NCI-H1694 treated with DMSO at 0.1 percent for 48 hours (cell line): Measurements from ENCODE around the gene ING5.
"Not testable (repeated sequence)": the region's sequence is repeated elsewhere in the genome, so short reads cannot be mapped to it uniquely, and the experiment has no call there.

Experiments
- DNase-seq: peaks from one replicate; lab custom pipeline; 2025; lab: John Stamatoyannopoulos, UW

Gene ING5

GRCh38 chr2:241706537-241706936 is 4.7 kb downstream of the ING5 start:
- DNase-seq, result no peak

DNA sequence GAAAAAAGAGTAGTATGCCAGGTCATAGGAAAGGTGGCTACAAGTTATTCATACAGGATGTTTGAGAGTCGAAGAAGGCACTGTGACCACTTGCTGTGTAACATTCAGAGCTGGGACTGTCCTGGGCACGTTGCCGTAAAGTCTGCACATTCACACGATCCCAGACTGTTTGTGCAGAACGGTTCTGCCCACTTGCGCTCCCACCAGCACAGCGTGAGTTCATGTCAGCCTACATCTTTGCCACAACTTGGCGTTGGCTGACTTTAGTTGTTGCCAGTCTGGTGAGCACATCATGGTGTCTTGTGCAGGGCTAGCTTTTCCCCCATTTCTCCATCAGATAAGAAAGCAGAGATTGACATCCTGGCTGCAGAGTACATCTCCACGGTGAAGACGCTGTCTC is 7.0 kb downstream of the ING5 start:
- DNase-seq, result no peak

DNA sequence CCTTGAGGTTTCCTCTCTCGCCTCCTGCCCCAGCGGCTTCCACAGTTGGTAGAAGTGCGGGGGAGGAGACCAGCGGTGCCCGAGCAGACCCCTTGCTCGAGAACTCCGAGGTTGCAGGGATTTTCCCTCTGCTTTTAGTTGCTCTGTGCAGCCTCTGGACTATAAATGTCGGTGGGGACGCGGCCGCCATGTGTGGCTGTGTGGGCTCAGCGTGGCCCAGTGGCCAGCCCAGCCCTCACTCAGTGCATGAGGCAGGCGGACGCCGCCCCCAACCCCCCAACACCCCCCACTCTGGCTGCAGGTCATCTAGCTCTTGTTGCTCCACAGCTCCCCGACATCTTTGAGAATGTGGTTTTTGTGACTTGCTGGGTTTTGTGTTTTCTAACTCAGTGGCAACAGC is 17.3 kb downstream of the ING5 start:
- DNase-seq, result no peak

- no peak for DNase-seq
Observed at GRCh38 chr2:241720099-241720498, 18.3 kb downstream of the ING5 start.

DNA sequence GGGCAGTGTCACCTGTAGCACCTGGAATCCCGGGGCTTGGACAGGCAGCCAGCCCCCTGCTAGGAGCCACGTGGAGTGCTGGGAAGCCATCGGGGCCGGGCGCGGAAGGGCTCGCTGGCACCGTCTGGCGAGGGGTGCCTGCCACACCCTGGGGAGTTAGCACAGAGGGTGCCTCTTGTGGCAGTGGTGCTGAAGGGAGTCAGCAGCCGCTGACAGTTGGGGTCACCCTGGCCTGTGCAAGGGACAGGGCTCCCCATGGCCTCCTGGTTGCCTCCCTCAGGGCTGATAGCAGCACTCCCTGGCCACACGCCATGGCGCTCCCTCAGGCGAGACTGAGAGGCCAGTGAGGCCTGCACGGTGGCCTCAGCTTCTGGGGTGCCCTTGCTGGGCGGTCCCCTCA is 18.7 kb downstream of the ING5 start:
- DNase-seq, result no peak

- no peak for DNase-seq
Observed at GRCh38 chr2:241721852-241722251, 20.0 kb downstream of the ING5 start.

DNA sequence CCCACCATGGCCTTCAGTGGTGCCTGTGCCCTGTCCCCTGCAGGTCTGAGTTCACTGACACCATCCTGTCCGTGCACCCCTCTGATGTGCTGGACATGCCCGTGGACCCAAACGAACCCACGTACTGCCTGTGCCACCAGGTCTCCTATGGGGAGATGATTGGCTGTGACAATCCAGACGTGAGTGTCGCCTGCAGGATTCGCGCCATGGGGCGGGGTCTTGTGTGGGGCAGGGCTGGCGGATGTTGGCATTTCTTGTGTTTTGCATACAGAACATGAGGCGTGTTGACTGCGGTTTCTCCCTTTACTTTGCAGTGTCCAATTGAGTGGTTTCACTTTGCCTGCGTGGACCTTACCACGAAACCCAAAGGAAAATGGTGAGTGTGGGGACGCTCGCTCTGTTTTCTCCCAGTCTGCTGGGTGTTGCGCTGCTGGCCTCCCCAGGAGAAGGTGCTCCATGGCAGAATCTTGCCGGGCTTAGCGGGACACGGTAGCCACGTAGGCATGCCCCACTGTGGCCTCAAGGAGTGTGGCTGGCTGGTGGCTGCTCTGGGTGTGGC is 21.1 kb downstream of the ING5 start:
- DNase-seq, result no peak

GRCh38 chr2:241724259-241724974 is 22.6 kb downstream of the ING5 start:
- DNase-seq, result no peak

DNA sequence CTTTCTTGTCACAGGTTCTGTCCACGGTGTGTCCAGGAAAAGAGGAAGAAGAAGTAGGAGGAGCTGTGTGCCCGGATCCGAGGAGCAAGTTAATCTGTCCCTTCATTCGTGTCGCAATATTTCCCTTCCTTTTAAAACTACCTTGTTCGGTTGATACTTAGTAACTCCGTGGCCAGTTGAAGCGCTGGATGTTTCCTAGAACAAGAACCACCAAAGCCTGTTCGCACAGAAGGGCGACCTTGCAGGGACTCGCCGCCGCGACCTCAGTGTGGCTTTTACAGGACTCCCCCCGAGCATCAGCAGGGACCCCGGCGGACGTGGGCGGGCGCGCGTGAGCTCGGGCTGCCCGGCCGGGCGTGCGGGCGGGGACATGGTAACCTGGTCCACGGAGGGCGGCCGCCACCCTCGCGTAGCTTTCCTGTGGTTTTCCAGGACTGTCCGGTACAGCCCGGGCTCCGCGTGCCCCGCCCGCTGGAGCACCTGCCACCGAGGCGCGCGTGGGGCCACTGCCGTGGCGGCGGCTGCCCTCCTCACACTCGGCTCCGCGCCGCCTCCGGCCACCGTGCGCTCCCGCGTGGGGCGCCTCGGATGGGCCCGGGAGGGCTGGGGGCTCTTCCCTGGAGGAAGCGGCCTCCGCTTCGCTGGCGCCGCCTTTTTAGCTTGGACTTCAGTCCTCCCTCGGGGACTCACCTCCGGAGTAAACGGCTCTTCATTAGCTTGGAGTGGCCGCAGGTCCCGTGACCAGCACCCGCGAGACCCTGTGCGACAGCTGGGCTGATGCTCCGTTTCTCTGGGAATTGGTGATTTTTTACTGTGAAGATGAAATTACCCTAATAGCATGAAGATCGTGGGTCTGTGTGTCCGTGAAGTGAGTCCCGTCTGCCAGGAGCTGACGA is 23.4 kb downstream of the ING5 start:
- DNase-seq, result no peak

- no peak for DNase-seq
Observed at GRCh38 chr2:241726459-241726858, 24.6 kb downstream of the ING5 start.

GRCh38 chr2:241728000-241728399 is 26.2 kb downstream of the ING5 start:
- DNase-seq, result no peak

DNA sequence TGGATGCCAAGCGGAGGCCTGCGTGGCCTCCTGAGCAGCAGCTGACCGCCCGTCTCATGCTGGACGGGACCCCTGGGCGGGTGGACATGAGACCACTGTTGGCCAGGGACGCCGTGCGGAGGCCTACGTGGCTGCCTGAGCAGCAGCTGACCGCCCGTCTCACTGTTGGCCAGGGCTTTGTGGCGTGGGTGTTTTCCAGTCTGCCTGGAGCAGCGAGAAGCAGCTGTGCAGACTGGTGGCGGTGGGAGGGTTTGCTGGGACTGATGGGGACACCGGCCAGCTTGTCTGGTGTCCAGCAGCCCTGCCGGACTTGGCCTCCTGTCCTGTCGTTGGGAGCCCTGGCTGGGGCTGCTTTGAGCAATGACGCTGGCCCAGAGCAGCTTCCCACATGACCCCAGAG is 26.8 kb downstream of the ING5 start:
- DNase-seq, result no peak

- no peak for DNase-seq
Observed at GRCh38 chr2:241729868-241730267, 28.0 kb downstream of the ING5 start.

- no peak for DNase-seq
Observed at GRCh38 chr2:241730671-241731293, 28.9 kb downstream of the ING5 start.

DNA sequence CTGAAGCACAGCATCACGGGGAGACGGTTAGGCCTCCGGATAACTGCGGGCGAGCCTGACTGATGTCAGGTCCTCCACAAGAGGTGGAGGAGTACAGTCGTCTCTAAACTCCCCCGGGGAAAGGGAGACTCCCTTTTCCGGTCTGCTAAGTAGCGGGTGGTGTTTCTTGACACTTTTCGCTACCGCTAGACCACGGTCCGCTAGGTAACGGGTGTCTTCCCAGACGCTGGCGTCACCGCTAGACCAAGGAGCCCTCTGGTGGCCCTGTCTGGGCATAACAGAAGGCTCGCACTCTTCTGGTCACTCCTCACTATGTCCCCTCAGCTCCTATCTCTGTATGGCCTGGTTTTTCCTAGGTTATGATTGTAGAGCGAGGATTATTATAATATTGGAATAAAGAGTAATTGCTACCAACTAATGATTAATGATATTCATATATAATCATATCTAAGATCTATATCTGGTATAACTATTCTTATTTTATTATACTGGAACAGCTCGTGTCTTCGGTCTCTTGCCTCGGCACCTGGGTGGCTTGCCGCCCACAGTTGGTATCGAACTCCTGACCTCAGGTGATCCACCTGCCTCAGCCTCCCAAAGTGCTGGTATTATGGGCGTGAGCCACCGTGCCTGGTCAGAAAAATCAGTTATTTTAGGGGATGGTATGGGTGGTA is 30.8 kb downstream of the ING5 start:
- not testable (repeated sequence) for DNase-seq

- no peak for DNase-seq
Observed at GRCh38 chr2:241733391-241734207, 31.8 kb downstream of the ING5 start.

DNA sequence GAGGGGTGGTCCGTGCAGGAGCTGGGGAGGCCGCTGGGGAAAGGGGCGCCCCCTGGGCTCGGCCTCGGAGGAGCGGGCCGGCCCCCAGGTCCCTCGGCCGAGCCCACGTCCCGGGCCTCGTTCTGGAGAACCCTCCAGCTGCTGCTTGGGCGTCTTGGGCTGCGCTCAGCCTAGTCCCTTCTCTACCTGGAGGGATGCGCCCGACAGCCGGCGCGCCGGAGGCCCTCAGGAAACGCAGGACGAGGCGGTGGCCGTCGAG is 32.3 kb downstream of the ING5 start:
- no peak for DNase-seq

DNA sequence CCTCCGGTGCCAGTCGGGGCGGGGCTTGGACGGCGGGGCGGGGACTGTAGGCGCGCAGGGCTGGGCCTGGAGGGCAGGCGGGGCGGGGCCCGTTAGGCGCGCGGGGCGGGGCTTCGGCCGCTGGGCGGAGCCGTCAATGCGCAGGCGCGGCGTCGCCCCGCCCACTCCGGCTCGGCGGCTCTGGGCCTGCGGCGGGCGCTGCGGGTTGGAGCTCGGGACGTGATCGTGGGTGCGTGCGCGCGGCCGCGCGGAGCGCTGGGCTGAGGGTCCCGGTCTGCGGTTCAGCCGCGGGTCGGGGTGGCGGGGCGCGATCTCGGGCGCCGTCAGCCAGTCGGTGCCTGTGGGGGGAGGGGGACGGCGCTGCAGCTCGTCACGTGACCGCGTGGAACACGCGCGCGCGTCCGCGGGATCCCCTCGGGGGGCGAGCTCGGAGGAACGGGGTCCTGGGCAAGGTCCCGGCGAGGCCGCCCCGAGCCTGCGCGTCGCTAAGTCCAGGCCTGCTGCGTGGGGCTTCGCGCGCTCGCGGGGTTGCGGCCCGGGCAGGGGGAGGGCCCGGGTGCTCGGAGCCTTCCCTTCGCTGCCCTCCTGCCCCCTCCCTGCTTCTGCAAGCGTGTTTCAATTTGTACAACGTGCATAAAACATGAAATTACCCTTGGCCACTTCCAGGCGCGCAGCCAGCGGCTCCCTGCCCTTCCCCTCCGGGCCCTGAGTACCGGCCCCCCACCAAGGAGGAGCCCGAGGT is 32.8 kb downstream of the ING5 start, which contains the start of gene D2HGDH:
Gene D2HGDH (plus strand): TSS at position 164 of the 742 bp plus-strand sequence. CDS start 595 bp downstream, outside the sequence.
- peak; percentile 69 for DNase-seq

GRCh38 chr2:241736111-241736510 is 34.3 kb downstream of the ING5 start:
- no peak for DNase-seq

DNA sequence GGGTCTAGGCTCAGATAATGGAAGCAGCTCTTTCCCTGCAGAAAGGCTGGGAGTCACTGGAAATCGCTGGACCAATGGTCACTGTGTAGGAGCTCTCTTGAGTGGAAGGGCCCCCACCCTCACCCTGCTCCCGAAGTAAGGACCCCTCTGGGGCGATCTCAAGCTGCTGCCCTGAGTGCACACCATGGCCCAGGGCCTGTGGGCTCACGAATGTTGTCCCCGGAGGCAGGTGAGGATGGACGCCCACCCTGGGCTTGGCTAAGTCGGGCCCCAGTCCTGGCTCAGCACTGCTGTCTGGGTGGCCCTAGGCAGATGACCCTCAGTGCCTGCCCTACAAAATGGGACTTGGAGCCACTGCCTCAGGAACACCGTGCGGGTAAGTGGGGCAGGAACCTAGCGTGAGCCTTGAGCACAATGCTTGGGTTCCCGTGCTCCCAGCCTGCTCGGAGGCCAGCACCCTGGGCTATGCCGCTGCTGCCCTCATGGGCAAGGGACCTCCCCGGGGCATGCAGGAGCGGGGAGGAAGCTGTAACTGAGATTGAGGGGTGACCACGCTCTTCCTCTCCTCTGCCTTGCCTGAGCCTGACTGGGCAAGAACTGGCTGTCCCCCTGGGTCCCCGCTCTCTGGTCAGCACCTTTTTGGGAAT is 36.3 kb downstream of the ING5 start:
- no peak for DNase-seq
